ENCODE results near the gene MUC5AC. TPM values are rescaled to one million over a fixed set of nuclear protein-coding genes. Genes with fewer than 3 reads are reported as not detected.
"Not testable (repeated sequence)": the region's sequence is repeated elsewhere in the genome, so short reads cannot be mapped to it uniquely, and the experiment has no call there.

MUC5AC gene
- total RNA-seq, 1 donor from 2014 or later, result under 0.01 TPM

- not testable (repeated sequence) for H3K36me3 ChIP-seq (ENCODE audit: control insufficient read depth in 3 of 3, insufficient read depth in 3 of 3, low read length in 3 of 3); H3K4me3 ChIP-seq (ENCODE audit: low read length in 3 of 3); H3K9me3 ChIP-seq (ENCODE audit: control insufficient read depth in 3 of 3, low read length in 3 of 3); H3K4me1 ChIP-seq (ENCODE audit: control insufficient read depth in 3 of 3, insufficient read depth in 3 of 3, low read length in 3 of 3); H3K9ac ChIP-seq (ENCODE audit: low read depth in 1 of 3, low read length in 3 of 3); H3K27ac ChIP-seq (ENCODE audit: low read depth, low read length)
- peaks cover 20 to 38% (median 26%) of the 10 kb centered on the region in 3 donors for H3K27me3 ChIP-seq (ENCODE audit: control insufficient read depth in 3 of 3, insufficient read depth in 3 of 3, low read length in 3 of 3)
These were observed 34.2 kb downstream of the MUC5AC start for GRCh38 chr11:1191786-1192470.

GRCh38 chr11:1192741-1193325, 35.1 kb downstream of the MUC5AC start:
- H3K27ac ChIP-seq (ENCODE audit: low read depth, low read length), result no peak overlapping the region
- H3K27me3 ChIP-seq (ENCODE audit: control insufficient read depth in 3 of 3, insufficient read depth in 3 of 3, low read length in 3 of 3), result peaks cover 17 to 39% (median 34%) of the 10 kb centered on the region in 3 donors

GRCh38 chr11:1193326-1194230, 35.8 kb downstream of the MUC5AC start:
- H3K4me1 ChIP-seq (ENCODE audit: control insufficient read depth in 3 of 3, insufficient read depth in 3 of 3, low read length in 3 of 3), result no peaks in the 10 kb centered on the region
- no peaks in the 10 kb centered on the region for H3K9me3 ChIP-seq (ENCODE audit: control insufficient read depth in 3 of 3, low read length in 3 of 3)
- H3K36me3 ChIP-seq (ENCODE audit: control insufficient read depth in 3 of 3, insufficient read depth in 3 of 3, low read length in 3 of 3), result no peaks in the 10 kb centered on the region
- peaks cover 19 to 47% (median 41%) of the 10 kb centered on the region in 3 donors for H3K27me3 ChIP-seq (ENCODE audit: control insufficient read depth in 3 of 3, insufficient read depth in 3 of 3, low read length in 3 of 3)
- no peak overlapping the region for H3K27ac ChIP-seq (ENCODE audit: low read depth, low read length)
- H3K4me3 ChIP-seq (ENCODE audit: low read length in 3 of 3), result no peak overlapping the region
- H3K9ac ChIP-seq (ENCODE audit: low read depth in 1 of 3, low read length in 3 of 3), result no peak overlapping the region

More at GRCh38 chr11:1192741-1193325, 35.1 kb downstream of the MUC5AC start:
- Histone ChIP-seq H3K9me3 (ENCODE audit: control insufficient read depth in 3 of 3, low read length in 3 of 3) (no peaks in the 10 kb centered on the region), H3K4me1 (ENCODE audit: control insufficient read depth in 3 of 3, insufficient read depth in 3 of 3, low read length in 3 of 3) (no peaks in the 10 kb centered on the region), H3K36me3 (ENCODE audit: control insufficient read depth in 3 of 3, insufficient read depth in 3 of 3, low read length in 3 of 3) (no peaks in the 10 kb centered on the region), H3K9ac (ENCODE audit: low read depth in 1 of 3, low read length in 3 of 3) (no peak overlapping the region), H3K4me3 (ENCODE audit: low read length in 3 of 3) (no peak overlapping the region)

GRCh38 chr11:1194231-1194976, 36.7 kb downstream of the MUC5AC start:
- Histone ChIP-seq H3K9ac (ENCODE audit: low read depth in 1 of 3, low read length in 3 of 3) (no peak overlapping the region), H3K27me3 (ENCODE audit: control insufficient read depth in 3 of 3, insufficient read depth in 3 of 3, low read length in 3 of 3) (peaks cover 25 to 50% (median 47%) of the 10 kb centered on the region in 3 donors), H3K27ac (ENCODE audit: low read depth, low read length) (no peak overlapping the region), H3K36me3 (ENCODE audit: control insufficient read depth in 3 of 3, insufficient read depth in 3 of 3, low read length in 3 of 3) (no peaks in the 10 kb centered on the region), H3K4me3 (ENCODE audit: low read length in 3 of 3) (no peak overlapping the region), H3K9me3 (ENCODE audit: control insufficient read depth in 3 of 3, low read length in 3 of 3) (no peaks in the 10 kb centered on the region), H3K4me1 (ENCODE audit: control insufficient read depth in 3 of 3, insufficient read depth in 3 of 3, low read length in 3 of 3) (no peaks in the 10 kb centered on the region)

GRCh38 chr11:1194977-1195681, 37.4 kb downstream of the MUC5AC start:
- Histone ChIP-seq H3K27me3 (ENCODE audit: control insufficient read depth in 3 of 3, insufficient read depth in 3 of 3, low read length in 3 of 3) (peaks cover 29 to 54% (median 51%) of the 10 kb centered on the region in 3 donors), H3K36me3 (ENCODE audit: control insufficient read depth in 3 of 3, insufficient read depth in 3 of 3, low read length in 3 of 3) (no peaks in the 10 kb centered on the region), H3K9ac (ENCODE audit: low read depth in 1 of 3, low read length in 3 of 3) (no peak overlapping the region), H3K4me1 (ENCODE audit: control insufficient read depth in 3 of 3, insufficient read depth in 3 of 3, low read length in 3 of 3) (no peaks in the 10 kb centered on the region), H3K9me3 (ENCODE audit: control insufficient read depth in 3 of 3, low read length in 3 of 3) (no peaks in the 10 kb centered on the region), H3K4me3 (ENCODE audit: low read length in 3 of 3) (no peak overlapping the region), H3K27ac (ENCODE audit: low read depth, low read length) (no peak overlapping the region)

- Histone ChIP-seq H3K4me1 (ENCODE audit: control insufficient read depth in 3 of 3, insufficient read depth in 3 of 3, low read length in 3 of 3) (no peaks in the 10 kb centered on the region), H3K9me3 (ENCODE audit: control insufficient read depth in 3 of 3, low read length in 3 of 3) (no peaks in the 10 kb centered on the region), H3K27me3 (ENCODE audit: control insufficient read depth in 3 of 3, insufficient read depth in 3 of 3, low read length in 3 of 3) (peaks cover 33 to 59% (median 52%) of the 10 kb centered on the region in 3 donors), H3K36me3 (ENCODE audit: control insufficient read depth in 3 of 3, insufficient read depth in 3 of 3, low read length in 3 of 3) (no peaks in the 10 kb centered on the region), H3K27ac (ENCODE audit: low read depth, low read length) (no peak overlapping the region), H3K9ac (ENCODE audit: low read depth in 1 of 3, low read length in 3 of 3) (no peak overlapping the region), H3K4me3 (ENCODE audit: low read length in 3 of 3) (no peak overlapping the region)
These were observed 38.1 kb downstream of the MUC5AC start for GRCh38 chr11:1195682-1196515.

- H3K9ac ChIP-seq (ENCODE audit: low read depth in 1 of 3, low read length in 3 of 3), result no peak overlapping the region
- H3K4me3 ChIP-seq (ENCODE audit: low read length in 3 of 3), result no peak overlapping the region
- H3K36me3 ChIP-seq (ENCODE audit: control insufficient read depth in 3 of 3, insufficient read depth in 3 of 3, low read length in 3 of 3), result no peaks in the 10 kb centered on the region
- no peaks in the 10 kb centered on the region for H3K9me3 ChIP-seq (ENCODE audit: control insufficient read depth in 3 of 3, low read length in 3 of 3)
- H3K27ac ChIP-seq (ENCODE audit: low read depth, low read length), result no peak overlapping the region
- H3K27me3 ChIP-seq (ENCODE audit: control insufficient read depth in 3 of 3, insufficient read depth in 3 of 3, low read length in 3 of 3), result peaks cover 33 to 64% (median 54%) of the 10 kb centered on the region in 3 donors
- H3K4me1 ChIP-seq (ENCODE audit: control insufficient read depth in 3 of 3, insufficient read depth in 3 of 3, low read length in 3 of 3), result no peaks in the 10 kb centered on the region
These were observed 39.0 kb downstream of the MUC5AC start for GRCh38 chr11:1196516-1197391.

GRCh38 chr11:1197431-1197885, 39.7 kb downstream of the MUC5AC start:
- H3K27ac ChIP-seq (ENCODE audit: low read depth, low read length), result no peak overlapping the region
- peaks cover 33 to 64% (median 49%) of the 10 kb centered on the region in 3 donors for H3K27me3 ChIP-seq (ENCODE audit: control insufficient read depth in 3 of 3, insufficient read depth in 3 of 3, low read length in 3 of 3)
- no peaks in the 10 kb centered on the region for H3K9me3 ChIP-seq (ENCODE audit: control insufficient read depth in 3 of 3, low read length in 3 of 3)
- H3K4me3 ChIP-seq (ENCODE audit: low read length in 3 of 3), result no peak overlapping the region
- no peaks in the 10 kb centered on the region for H3K4me1 ChIP-seq (ENCODE audit: control insufficient read depth in 3 of 3, insufficient read depth in 3 of 3, low read length in 3 of 3)
- no peaks in the 10 kb centered on the region for H3K36me3 ChIP-seq (ENCODE audit: control insufficient read depth in 3 of 3, insufficient read depth in 3 of 3, low read length in 3 of 3)
- no peak overlapping the region for H3K9ac ChIP-seq (ENCODE audit: low read depth in 1 of 3, low read length in 3 of 3)

All from skeletal muscle tissue (tissue), 4 donors.